H9 (cell line): ENCODE data around the gene MIPEP. TPM values are rescaled to one million over a fixed set of nuclear protein-coding genes. Genes with fewer than 3 reads are reported as not detected.

Experiments used
- DNase-seq: peaks from one replicate; pipeline ENCODE4 v3.0.0-alpha.2; 2017
- H2AFZ ChIP-seq: one replicate; pipeline ENCODE4 v1.6.1; 2013; ENCODE audit warnings: mild to moderate bottlenecking, low read length, control low read depth, moderate library complexity
- H2AK5ac ChIP-seq: 2 replicates; pipeline ENCODE4 v1.6.1; 2013; ENCODE audit warnings: low read length, control low read depth, mixed read lengths; ENCODE audit not compliant: insufficient read length
- H2BK120ac ChIP-seq: one replicate; pipeline ENCODE4 v1.6.1; 2013; ENCODE audit warnings: low read depth, mild to moderate bottlenecking, low read length, control low read depth, inconsistent platforms; ENCODE audit not compliant: poor library complexity, severe bottlenecking
- H2BK12ac ChIP-seq: 2 replicates; pipeline ENCODE4 v1.6.1; 2013; ENCODE audit warnings: low read length, control low read depth, mixed read lengths, low read depth; ENCODE audit not compliant: insufficient read length
- H2BK15ac ChIP-seq: 2 replicates; pipeline ENCODE4 v1.6.1; 2013; ENCODE audit warnings: low read depth, low read length, control low read depth
- H2BK20ac ChIP-seq: one replicate; pipeline ENCODE4 v1.6.1; 2013; ENCODE audit warnings: low read depth, mild to moderate bottlenecking, low read length, control low read depth, inconsistent platforms; ENCODE audit not compliant: poor library complexity, severe bottlenecking
- H2BK5ac ChIP-seq: 2 replicates; pipeline ENCODE4 v1.6.1; 2013; ENCODE audit warnings: low read length, control low read depth, mixed read lengths; ENCODE audit not compliant: insufficient read length
- H3K14ac ChIP-seq: 2 replicates; pipeline ENCODE4 v1.6.1; 2013; ENCODE audit warnings: low read length, control low read depth; ENCODE audit not compliant: insufficient read depth
- H3K18ac ChIP-seq: 2 replicates; pipeline ENCODE4 v1.6.1; 2013; ENCODE audit warnings: low read depth, mild to moderate bottlenecking, mixed read lengths, low read length, control low read depth; ENCODE audit not compliant: insufficient read length
- H3K23ac ChIP-seq: 2 replicates; pipeline ENCODE4 v1.6.1; 2013; ENCODE audit warnings: low read length, control low read depth, mixed read lengths, low read depth; ENCODE audit not compliant: insufficient read length
- H3K23me2 ChIP-seq: 2 replicates; pipeline ENCODE4 v1.6.1; 2013; ENCODE audit warnings: low read depth, mild to moderate bottlenecking, mixed read lengths, low read length, control low read depth; ENCODE audit not compliant: insufficient read length, poor library complexity, severe bottlenecking
- H3K27ac ChIP-seq: 2 replicates; pipeline ENCODE4 v1.5.1; 2013; ENCODE audit warnings: low read length, control low read depth, mixed read lengths, low read depth; ENCODE audit not compliant: insufficient read length
- H3K27me3 ChIP-seq: 2 replicates; pipeline ENCODE4 v1.6.1; 2013; ENCODE audit warnings: low read length, control low read depth, inconsistent platforms; ENCODE audit not compliant: insufficient read depth
- H3K4ac ChIP-seq: 2 replicates; pipeline ENCODE4 v1.6.1; 2013; ENCODE audit warnings: low read depth, mild to moderate bottlenecking, control low read depth, inconsistent platforms, low read length, moderate library complexity
- H3K4me1 ChIP-seq: 2 replicates; pipeline ENCODE4 v1.6.1; 2013; ENCODE audit warnings: low read length, control low read depth, inconsistent platforms; ENCODE audit not compliant: insufficient read depth
- H3K4me2 ChIP-seq: 2 replicates; pipeline ENCODE4 v1.6.1; 2013; ENCODE audit warnings: low read length, control low read depth, mixed read lengths; ENCODE audit not compliant: insufficient read length, insufficient read depth
- H3K56ac ChIP-seq: 2 replicates; pipeline ENCODE4 v1.6.1; 2013; ENCODE audit warnings: low read depth, mild to moderate bottlenecking, mixed read lengths, low read length, control low read depth; ENCODE audit not compliant: insufficient read length
- H3K79me1 ChIP-seq: 2 replicates; pipeline ENCODE4 v1.6.1; 2013; ENCODE audit warnings: low read depth, mild to moderate bottlenecking, moderate library complexity, low read length, control low read depth, inconsistent platforms; ENCODE audit not compliant: insufficient read depth, poor library complexity, severe bottlenecking
- H3K79me2 ChIP-seq: 2 replicates; pipeline ENCODE4 v1.6.1; 2013; ENCODE audit warnings: low read length, control low read depth, inconsistent platforms; ENCODE audit not compliant: insufficient read depth
- H3K9ac ChIP-seq: 2 replicates; pipeline ENCODE4 v1.6.1; 2013; ENCODE audit warnings: low read length, control low read depth, mixed read lengths; ENCODE audit not compliant: insufficient read length; ENCODE audit errors: extremely low read depth
- H3K9me3 ChIP-seq: one replicate; pipeline ENCODE4 v1.6.1; 2013; ENCODE audit warnings: low read depth, low read length, inconsistent platforms; ENCODE audit not compliant: control insufficient read depth
- H3T11ph ChIP-seq: one replicate; pipeline ENCODE4 v1.6.1; 2013; ENCODE audit warnings: mild to moderate bottlenecking, low read length, control low read depth, inconsistent platforms
- H4K20me1 ChIP-seq: one replicate; pipeline ENCODE4 v1.6.1; 2013; ENCODE audit not compliant: control insufficient read depth, insufficient read length, insufficient read depth
- H4K5ac ChIP-seq: 2 replicates; pipeline ENCODE4 v1.6.1; 2013; ENCODE audit warnings: low read depth, mild to moderate bottlenecking, mixed read lengths, low read length, control low read depth; ENCODE audit not compliant: insufficient read length
- H4K8ac ChIP-seq: replicated peaks from 2 replicates; pipeline ENCODE4 v1.6.1; 2013; ENCODE audit warnings: low read length, control low read depth, mixed read lengths, low read depth; ENCODE audit not compliant: insufficient read length
- H4K91ac ChIP-seq: 2 replicates; pipeline ENCODE4 v1.6.1; 2013; ENCODE audit warnings: low read depth, mild to moderate bottlenecking, moderate library complexity, mixed read lengths, low read length, control low read depth; ENCODE audit not compliant: insufficient read length
- H3K27ac Mint-ChIP-seq, 3 experiments: 2 replicates in 2 of 3; 3 replicates in 1 of 3; pipeline ENCODE4 v1.8.0; 2020 to 2021; ENCODE audit warnings: mixed read lengths in 3 of 3, mild to moderate bottlenecking in 1 of 3, moderate library complexity in 1 of 3
- H3K27me3 Mint-ChIP-seq: 2 replicates; pipeline ENCODE4 v1.8.0; 2021; ENCODE audit warnings: low read depth, mild to moderate bottlenecking, moderate library complexity, mixed read lengths
- H3K36me3 Mint-ChIP-seq, 3 experiments: 2 replicates in 2 of 3; 3 replicates in 1 of 3; pipeline ENCODE4 v1.8.0; 2020 to 2021; ENCODE audit warnings: low read depth in 3 of 3, mixed read lengths in 3 of 3; ENCODE audit not compliant: insufficient read depth in 1 of 3
- H3K4me1 Mint-ChIP-seq, 2 experiments: 2 replicates each; pipeline ENCODE4 v1.8.0; 2020; ENCODE audit warnings: mixed read lengths in 2 of 2
- H3K4me3 Mint-ChIP-seq, 2 experiments: 2 replicates in 1 of 2; 3 replicates in 1 of 2; pipeline ENCODE4 v1.8.0; 2020 to 2021; ENCODE audit warnings: mild to moderate bottlenecking in 2 of 2, mixed read lengths in 2 of 2, moderate library complexity in 1 of 2
- H3K9me3 Mint-ChIP-seq, 2 experiments: 2 replicates in 1 of 2; 3 replicates in 1 of 2; pipeline ENCODE4 v1.8.0; 2020; ENCODE audit warnings: mild to moderate bottlenecking in 2 of 2, mixed read lengths in 2 of 2, moderate library complexity in 1 of 2
- WGBS: extraction: QIAGEN DNeasy Blood & Tissue Kit; methylation state at CpG from one replicate; pipeline ENCODE4 v1.1.7; 2013; ENCODE audit warnings: missing lambda C conversion rate, low lambda C conversion rate, mixed read lengths; ENCODE audit not compliant: insufficient read length; ENCODE audit errors: extremely low coverage; 5-methylcytosine and 5-hydroxymethylcytosine counted together
- total RNA-seq: library from RNA; stranded (reverse); gene quantifications from 2 replicates; pipeline ENCODE4 v1.2.1, GENCODE V29; 2021
- TF ChIP-seq, protein P1 (sequence below): fragments of 200-600 bp; sonication (generic); conservative IDR thresholded peaks from 3 replicates; pipeline ENCODE4 v1.8.0; 2021; ENCODE audit warnings: antibody characterized with exemption, mild to moderate bottlenecking

Gene MIPEP
- total RNA-seq, 1 experiment from 2014 or later = 18.5 TPM

DNA sequence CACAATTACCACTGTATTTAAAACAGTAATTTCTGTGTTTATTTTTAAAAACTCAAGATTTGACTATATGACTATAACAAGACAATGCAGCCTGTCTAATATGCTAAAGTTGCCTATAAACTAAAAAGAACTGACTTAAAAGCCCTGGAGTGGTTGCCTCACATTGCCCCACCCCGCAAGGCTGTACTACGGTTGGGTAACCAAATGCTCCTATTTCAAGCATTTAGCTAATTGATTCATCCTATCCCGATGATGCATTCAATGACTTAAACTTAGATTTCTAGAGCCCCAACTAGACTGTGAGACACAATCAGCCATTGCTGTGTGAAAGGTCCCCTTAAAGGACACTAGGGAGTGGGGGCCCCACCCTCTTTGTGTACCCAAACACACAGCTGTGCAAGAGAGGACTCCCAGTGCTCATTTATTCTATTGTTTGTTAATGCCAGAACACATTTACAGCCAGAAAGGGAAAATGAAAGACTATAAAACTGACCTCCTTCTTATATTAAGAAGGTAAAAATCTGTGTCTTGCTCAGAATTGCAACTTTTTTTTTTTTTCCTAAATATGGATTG lies 66.9 kb downstream of the MIPEP start:
- Histone ChIP-seq H3K18ac (no peak overlapping the region), H3K23ac (no peak overlapping the region), H2AFZ (no peak overlapping the region), H2BK120ac (no peak overlapping the region), H4K8ac (no peak overlapping the region), H3K23me2 (no peaks in the 10 kb centered on the region), H2BK20ac (no peak overlapping the region), H3K79me1 (no peaks in the 10 kb centered on the region), H3K9me3 (no peaks in the 10 kb centered on the region), H3K14ac (no peak overlapping the region), H4K20me1 (no peaks in the 10 kb centered on the region), H3T11ph (no peak overlapping the region), H3K4me1 (no peaks in the 10 kb centered on the region), H2BK5ac (no peak overlapping the region), H3K4ac (no peak overlapping the region), H2BK12ac (no peak overlapping the region), H3K27me3 (no peaks in the 10 kb centered on the region), H2BK15ac (no peak overlapping the region), H3K9ac (no peak overlapping the region), H4K5ac (no peak overlapping the region), H3K4me2 (no peak overlapping the region), H4K91ac (no peak overlapping the region), H3K27ac (no peak overlapping the region), H2AK5ac (no peak overlapping the region), H3K56ac (no peak overlapping the region), H3K79me2 (no peaks in the 10 kb centered on the region)
- Mint-ChIP-seq H3K4me3 (no peak overlapping the region), H3K27me3 (no peaks in the 10 kb centered on the region), H3K4me1 (0 out of 4 replicates have a peak, but pooled peaks cover 2 to 3% of the 10 kb centered on the region in 2 experiments), H3K36me3 (peaks cover 2 to 19% (median 9%) of the 10 kb centered on the region in 3 experiments; a peak in 6 of 7 replicates), H3K27ac (no peak overlapping the region; a peak in 1 of 7 replicates), H3K9me3 (peaks cover 7 to 12% of the 10 kb centered on the region in 2 experiments)
- TF ChIP-seq, protein P1, sequence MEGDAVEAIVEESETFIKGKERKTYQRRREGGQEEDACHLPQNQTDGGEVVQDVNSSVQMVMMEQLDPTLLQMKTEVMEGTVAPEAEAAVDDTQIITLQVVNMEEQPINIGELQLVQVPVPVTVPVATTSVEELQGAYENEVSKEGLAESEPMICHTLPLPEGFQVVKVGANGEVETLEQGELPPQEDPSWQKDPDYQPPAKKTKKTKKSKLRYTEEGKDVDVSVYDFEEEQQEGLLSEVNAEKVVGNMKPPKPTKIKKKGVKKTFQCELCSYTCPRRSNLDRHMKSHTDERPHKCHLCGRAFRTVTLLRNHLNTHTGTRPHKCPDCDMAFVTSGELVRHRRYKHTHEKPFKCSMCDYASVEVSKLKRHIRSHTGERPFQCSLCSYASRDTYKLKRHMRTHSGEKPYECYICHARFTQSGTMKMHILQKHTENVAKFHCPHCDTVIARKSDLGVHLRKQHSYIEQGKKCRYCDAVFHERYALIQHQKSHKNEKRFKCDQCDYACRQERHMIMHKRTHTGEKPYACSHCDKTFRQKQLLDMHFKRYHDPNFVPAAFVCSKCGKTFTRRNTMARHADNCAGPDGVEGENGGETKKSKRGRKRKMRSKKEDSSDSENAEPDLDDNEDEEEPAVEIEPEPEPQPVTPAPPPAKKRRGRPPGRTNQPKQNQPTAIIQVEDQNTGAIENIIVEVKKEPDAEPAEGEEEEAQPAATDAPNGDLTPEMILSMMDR = no peak
- no CpG with 5 or more reads among the region's 3 CpGs for WGBS
- DNase-seq = no peak
